Anterior cingulate cortex (tissue), 58 donors: ENCODE data around the gene CAMK1D.

ENCODE experiments used
- DNase-seq, 58 donors: peaks; one replicate each; lab custom pipeline; 2025; lab: John Stamatoyannopoulos, UW

The CAMK1D gene

DNA sequence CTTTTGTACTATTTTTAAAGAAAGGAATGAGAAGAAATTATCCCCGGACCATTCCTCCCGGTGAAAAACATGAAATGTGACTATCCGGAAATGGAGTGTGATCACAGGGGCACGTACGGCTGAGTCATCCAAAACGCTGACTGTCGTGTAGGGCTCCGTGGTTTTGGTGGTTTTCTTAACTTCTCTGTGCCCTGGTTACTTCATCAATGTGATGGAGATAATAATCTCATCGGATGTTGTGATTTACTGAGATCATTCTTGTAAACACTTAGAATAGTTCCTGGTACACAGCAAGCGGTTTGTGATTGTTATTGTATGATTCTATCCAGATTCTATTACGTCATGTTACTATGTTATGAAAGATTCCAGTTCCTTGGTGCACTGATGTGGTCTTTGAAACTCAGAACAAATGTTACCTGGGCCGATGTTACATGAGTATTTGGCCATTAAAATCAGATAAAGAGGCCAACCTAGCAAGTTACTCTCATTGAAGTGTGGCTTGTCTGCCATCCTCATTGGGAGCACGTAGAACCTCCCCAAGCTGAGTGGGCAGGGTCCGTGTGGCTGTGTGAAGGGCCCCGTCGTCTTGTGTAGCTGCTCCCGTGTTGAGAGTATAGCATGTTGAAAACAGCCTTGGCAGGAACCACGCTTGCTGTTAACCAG is 99.5 kb downstream of the CAMK1D start:
- no peak for DNase-seq

DNA sequence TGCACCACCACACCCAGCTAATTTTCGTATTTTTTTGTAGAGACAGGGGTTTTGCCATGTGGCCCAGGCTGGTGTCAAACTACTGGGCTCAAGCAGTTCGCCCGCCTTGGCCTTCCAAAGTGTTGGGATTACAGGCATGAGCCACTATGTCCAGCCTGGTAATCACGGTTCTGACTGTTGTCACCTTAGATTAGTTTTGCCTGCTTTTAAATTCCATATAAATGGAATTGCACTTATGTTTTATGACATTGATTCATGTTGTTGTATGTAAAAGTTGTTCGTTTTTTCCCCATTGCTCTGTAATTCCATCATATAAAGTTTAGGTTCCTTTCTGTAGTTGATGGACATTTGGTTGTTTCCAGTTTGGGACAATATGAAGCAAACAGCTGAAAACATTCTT is 106.0 kb downstream of the CAMK1D start:
- no peak for DNase-seq

DNA sequence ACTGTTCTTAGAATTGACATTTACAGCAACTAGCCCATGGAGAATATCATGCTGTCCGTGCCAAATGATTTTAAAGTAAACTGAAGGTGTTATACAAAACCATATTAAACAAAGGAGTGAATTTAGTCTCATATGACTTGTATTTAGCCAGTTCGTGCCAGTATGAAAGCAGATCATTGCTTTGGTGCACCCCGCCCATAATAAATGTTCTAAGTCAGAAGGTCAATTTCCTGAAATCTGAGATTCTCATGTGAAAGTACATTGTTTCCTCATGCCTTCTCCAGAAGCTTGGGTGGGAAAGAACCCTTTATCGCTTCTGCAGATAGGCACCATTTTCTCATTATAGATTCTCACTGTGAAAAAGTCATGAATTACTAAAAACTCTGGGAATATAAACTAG is 106.4 kb downstream of the CAMK1D start:
- no peak for DNase-seq

DNA sequence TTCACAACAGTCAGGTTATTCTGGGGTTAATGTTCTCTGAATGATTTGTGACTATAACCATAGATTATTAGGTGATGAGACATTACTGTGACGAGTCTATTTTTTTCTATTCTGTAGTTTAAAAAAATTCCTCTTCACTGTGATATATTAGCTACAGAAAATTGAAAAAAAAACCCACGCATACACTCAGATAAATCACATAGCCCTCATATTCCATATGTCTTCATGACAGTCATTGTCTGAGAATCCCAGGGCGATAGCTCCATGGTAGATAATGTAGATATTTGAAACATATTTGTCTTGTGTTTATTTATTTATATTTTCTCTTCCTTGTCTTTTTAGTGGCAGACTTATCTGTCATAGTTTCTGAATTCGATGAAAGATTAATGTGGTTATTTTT is 110.0 kb downstream of the CAMK1D start:
- DNase-seq: no peak

DNA sequence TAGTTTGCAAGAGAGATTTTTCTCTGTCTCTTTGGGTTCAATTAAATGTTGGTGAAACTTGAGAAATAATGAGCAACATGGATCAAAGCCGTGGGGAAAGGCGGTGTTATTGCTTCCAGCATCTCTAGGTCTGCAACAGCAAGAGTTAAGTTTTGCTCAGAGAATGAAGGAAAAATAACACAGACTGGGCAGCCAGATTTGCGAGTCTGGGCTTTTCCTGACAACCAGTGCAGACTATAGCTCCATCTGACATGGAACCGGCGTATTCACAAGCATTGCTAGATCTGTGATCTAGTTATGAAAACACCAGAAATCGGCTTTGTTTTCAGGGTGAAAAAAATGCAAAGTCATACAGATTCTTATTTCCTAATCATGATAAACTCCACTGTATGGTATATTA is 110.4 kb downstream of the CAMK1D start:
- DNase-seq: peak in 4 of 58 donors; percentile 4 to 28 (median 12)

DNA sequence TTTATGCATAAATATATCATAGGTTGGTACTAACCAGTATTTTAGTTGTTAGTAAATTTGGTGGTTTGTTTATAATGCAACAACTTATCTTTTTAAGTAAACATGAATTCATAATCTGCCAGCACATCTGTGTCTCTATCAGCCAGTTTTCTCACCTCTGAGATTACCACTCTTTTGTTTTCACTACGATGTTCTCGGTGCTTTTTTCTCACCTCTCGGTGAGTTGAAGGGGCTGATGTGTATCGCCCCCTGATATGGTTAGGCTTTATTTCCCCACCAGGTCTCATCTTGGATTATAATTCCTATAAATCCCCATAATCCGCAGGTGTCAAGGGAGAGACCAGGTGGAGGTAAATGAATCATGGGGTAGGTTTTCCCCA is 114.1 kb downstream of the CAMK1D start:
- DNase-seq: no peak

DNA sequence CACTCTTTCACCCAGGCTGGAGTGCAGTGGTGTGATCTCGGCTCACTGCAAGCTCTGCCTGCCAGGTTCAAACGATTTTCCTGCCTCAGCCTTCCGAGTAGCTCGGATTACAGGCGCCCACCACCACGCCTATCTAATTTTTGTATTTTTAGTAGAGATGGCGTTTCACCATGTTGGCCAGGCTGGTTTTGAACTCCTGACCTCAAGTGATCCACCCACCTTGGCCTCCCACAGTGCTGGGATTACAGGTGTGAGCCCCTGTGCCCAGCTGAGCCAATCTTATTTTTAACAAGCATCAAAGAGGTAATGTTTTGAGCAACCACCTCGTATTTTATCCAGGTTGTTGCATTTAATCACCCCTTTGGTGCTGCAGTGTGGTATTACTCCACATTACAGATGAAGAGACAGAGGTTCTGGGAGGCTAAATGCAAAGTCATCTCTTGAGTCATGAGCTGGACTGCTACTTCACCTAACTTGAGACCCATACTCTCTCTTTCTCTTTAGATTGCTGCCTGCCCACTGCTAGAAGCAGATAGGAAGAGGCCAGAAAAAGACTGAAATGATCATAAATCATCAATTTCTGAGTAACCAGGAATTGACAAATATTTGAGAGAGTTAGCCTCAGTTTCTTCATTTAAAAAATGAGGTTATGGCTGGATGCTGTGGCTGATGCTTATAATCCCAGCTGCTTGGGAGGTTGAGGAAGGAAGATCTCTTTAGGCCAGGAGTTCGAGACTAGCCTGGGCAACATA is 116.2 kb downstream of the CAMK1D start:
- DNase-seq: no peak

DNA sequence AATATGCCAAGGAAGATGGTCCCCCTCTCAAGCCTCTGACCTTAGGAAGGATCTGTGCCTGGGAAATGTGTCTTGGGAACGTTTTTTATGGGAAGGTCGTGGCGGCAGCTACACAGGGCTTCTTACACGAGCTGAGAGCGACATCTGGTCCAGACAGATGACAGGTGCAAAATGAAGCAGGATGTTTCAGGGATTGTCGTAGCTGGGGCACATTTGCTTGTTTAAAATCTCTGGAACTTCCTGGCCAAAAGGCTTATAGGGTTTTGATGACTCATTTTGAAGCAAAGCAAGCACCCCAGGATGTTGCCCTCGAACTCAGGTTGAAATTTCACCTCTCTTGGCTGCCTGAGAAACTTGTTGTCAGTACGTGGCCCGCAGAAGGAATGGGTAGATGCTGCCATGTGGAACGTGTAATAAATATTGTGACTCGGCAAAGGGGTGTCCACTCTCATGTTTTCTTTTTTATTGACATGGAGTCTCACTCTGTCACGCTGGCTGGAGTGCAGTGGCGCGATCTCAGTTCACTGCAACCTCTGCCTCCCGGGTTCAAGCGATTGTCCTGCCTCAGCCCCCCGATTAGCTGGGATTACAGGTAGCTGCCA is 117.5 kb downstream of the CAMK1D start:
- no peak for DNase-seq

DNA sequence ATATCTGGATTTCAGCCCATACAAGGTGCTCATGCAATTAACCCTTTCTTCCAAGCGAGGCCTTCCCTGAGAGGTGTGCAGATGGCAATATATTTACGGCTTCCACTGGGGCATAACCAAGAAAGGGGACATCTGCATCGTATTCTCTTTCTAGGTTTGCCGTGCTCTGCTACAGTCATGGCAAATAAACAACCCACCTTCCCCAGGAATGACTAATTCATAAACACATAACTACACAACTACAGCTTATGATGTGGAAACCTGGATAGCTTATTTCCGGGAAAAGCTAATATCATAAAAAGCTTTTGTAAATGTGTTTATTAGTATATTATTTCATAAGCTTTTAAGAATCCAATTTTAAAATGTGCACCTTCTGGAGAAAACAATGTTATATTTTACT is 120.0 kb downstream of the CAMK1D start:
- no peak for DNase-seq

DNA sequence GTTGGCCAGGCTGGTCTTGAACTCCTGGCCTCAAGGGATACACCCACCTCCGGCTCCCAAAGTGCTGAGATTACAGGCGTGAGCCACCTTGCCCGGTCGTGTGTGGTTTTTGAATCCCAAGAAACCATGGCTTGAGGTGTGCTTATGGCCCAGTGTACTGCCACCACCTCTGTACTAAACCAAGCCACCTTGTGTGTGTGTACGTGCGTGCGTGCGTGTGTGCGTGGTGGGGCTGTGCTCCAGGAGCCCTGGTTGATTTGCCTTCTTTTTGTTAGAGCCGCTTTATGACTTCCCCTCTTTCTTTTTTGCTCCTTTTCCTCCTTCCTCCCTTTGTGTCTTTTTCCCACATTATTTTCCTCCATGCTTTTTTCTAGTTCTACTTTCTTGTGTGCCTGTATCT is 121.4 kb downstream of the CAMK1D start:
- DNase-seq: no peak

DNA sequence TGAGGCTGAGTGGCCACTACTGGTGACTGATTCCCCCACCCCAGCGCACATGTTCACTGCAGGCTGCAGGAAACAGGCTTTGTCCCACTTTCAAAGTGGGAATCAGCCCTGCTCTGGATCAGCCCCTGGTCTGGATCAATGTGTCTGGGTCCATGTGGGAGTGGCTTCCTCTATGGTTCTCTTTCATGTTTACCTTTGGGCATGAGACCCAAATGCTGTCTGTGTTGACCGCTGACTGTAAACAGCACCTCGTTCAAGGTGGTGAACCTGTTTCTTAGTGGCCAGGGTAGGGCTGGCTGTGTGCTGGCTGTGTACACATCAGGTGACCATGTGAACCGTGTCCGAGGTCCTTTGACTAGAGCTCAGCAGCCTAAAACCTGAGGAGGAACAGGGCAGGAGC is 121.8 kb downstream of the CAMK1D start:
- DNase-seq: no peak

DNA sequence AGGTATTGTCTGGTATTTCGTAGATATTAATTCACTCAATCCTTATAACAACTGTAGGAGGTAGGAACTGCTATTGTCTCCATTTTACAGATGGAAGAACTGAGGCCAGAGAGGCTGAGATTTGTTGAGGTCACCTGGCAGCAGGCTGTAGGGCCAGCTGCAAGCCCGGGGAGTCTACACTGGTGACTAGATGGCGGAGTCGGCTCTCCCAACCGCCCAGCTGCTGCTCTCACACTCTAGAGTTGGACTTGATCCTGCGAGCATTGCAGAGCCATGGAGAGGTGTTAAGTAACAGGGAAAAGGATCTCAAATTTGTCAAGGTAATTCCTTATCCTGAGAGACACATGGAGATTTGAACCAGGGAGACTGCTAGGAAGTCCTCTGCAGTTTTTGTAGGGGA is 124.1 kb downstream of the CAMK1D start:
- no peak for DNase-seq

DNA sequence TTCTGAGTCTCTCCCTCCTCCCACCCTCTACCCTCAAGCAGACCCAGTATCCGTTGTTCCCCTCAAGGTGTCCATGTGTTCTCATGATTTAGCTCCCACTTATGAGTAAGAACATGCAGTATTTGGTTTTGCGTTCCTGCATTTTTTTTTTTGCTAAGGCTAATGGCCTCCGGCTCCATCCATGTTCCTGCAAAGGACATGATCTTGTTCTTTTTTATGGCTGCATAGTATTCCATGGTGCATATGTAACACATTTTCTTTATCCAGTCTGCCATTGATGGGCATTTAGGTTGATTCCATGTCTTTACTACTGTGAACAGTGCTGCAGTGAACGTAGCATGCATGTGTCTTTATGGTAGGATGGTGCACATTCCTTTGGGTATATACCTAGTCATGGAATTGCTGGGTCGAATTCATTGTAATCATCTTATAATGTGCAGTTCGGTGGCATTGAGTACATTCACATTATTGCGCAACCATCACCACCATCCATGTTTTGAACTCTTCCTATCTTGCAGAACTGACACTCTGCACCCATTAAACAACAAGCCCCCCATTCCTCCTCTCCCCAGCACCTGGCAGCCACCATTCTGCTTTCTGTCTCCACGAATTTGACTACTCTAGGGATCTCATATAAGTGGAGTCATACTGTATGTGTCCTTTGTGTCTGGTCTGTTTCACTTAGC is 125.5 kb downstream of the CAMK1D start:
- no peak for DNase-seq

DNA sequence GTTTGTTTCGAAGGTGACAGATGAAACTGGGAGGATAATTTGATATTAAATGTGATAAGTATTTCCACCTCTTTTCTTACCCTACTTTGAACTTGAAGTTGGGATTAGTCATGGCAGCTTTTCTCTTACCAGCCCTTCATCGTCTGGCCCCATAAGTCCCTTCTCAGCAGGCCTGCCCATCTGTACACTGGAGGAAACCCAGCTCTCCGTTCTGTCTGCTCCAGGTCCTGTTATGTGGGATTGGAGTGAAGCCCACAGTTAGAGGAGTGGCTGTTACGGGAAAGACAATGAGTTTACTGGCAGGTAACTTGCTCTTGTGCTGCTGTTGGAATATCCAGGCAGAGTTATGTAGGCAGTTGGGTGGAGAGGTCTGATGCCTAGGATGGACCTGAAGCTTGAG is 127.3 kb downstream of the CAMK1D start:
- no peak for DNase-seq

DNA sequence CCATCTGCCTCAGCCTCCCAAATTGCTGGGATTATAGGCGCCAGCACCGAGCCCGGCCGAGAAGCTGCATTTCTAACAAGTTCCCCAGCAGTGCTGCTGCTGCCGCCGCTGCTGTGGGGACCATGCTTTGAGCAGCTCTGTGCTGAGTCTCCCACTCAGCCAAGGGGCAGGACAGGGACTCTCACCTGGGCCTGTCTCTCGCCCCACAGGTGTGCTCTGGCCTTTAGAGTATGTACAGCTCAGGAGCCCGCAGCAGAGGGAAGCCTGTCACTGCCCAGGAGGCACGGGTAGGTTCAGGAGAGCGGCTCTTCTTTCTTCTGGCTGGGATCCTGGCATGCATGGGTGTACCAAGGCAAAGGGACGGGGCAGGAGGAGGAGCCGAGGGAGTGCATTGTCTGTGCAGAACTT is 130.1 kb downstream of the CAMK1D start:
- DNase-seq: no peak

DNA sequence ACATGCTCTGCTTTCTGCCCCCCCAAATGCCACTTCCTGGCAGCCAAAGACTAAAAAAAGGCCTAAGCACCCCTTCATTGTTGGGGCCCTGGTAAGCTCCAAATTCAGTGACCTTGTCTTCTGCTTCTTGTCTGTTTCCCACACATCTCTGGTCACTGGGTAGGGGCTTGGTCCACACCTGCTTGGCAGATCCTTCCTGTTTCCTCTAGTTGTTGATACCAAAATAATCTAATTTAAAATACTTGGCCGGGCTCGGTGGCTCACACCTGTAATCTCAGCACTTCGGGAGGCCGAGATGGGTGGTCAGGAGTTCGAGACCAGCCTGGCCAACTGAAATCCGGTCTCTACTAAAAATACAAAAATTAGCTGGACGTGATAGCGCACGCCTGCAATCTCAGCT is 130.6 kb downstream of the CAMK1D start:
- DNase-seq: no peak

DNA sequence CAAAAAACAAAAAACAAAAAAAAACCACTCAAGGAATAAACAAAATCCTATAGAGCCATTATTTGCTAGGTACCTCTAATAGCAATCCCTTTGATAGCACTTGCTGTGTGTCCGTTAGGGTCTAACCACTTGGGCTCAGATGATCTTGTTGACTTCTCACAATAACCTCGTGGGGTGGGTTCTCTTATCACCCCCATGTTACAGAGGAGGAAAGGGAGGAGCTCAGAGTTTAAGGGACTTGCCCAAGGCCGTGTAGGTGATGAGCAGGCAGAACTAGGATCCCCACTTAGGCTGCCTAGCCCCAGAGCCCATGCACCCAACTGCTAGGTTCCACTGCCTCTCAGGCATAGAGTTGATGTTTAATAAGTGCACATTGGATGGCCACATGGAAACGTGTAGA is 131.1 kb downstream of the CAMK1D start:
- no peak for DNase-seq

DNA sequence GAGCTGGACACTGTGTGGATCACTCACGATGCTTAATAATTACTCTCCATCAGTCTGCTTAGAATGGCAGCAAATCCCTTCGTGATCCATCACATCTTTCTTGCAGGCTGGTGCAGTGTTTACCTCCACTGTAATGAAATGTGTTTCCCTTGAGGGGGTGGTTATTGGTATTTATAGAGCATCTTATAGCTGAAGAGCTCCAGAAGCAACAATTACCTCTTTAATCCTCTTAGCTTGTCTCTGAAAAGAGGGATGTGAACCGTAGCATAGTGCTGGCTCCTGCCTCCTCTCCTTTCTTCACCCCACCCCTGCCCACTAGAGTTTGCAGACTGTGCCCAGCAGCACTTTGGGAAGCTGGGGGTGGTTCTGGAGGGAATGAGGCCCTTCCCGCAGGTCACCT is 132.6 kb downstream of the CAMK1D start:
- peak in 1 of 58 donors; percentile 11 for DNase-seq

DNA sequence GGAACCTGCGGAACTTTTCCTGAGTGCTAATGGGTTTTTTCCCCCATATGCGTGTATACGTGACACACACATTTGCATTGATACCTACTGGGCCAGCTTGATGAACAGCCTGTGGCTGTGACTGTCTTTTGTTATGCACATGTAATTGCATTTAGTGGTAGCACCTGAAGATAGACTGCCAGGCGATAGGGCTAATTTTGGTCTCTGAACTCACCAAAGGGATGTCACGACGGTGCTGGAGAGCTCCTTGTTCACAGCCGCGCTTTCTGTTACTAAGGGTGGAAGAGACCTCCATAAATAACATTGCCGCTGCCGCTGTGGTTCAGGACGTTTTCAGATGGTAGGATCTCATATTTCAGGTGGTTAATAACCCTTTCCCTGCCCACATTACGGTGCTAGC is 133.2 kb downstream of the CAMK1D start:
- no peak for DNase-seq

DNA sequence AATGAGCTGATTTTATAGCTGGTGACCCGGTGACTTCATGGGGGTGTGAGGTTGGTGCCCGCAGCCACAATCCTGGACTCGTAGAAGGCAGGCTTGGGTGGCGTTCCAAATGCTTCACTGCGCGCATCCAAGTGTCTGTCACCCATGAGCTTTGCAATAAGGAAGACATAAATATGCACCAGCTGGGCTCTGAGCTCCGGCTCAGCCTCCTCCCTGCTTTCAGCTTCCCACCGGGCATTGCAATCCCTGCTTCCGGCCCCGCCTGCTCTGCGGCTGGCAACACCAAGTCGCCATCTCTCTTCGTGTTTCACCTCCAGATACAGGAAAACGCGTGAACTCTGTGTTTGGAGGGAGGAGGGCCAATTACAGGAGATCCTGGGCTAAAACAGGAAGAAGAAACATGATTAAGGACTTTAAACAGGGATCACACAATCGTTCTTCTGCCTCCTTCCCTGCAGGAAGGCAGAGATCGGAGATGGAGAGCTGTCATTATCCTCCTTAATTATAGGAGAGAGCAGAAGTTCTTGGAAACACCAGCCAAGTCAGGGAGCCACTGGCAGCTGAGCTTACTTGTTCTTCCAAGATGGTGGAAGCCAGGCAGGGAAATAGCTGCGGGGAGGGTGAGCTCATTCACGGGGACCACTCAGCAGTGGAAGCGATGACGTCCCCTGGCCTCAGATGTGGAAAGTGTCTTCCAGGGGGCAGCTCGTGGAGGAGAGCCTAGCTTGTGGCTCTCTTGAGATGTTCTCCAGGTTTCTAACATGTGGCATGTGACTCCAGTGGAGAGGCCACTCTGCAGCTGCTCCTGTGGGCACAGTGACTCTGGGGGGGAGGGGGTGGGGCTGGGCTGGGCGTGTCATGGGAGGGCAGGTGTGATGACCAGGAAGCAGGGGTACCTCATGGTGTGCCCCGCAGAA is 134.9 kb downstream of the CAMK1D start:
- DNase-seq: peak in 40 of 58 donors; percentile 10 to 80 (median 38)
